K562 (cell line): ENCODE measurements around the gene CNIH4. TPM values are rescaled to one million over a fixed set of nuclear protein-coding genes. Genes with fewer than 3 reads are reported as not detected.
A peak's percentile ranks its signal among the peaks of the same experiment; 100 is the strongest.

Experiments used
- ARID1B ChIP-seq: fragments of 450-650 bp; IDR thresholded peaks from 2 replicates; pipeline ENCODE4 v1.6.1; 2016; ENCODE audit warnings: antibody characterized with exemption, mild to moderate bottlenecking, inconsistent platforms
- BRD4 ChIP-seq: fragments of 200-600 bp; sonication (generic); IDR thresholded peaks from 2 replicates; pipeline ENCODE4 v1.6.1; 2017; ENCODE audit warnings: inconsistent platforms
- CBFA2T2 ChIP-seq: fragments of 450-650 bp; conservative IDR thresholded peaks from 2 replicates; pipeline ENCODE4 v1.6.1; 2017; ENCODE audit warnings: mild to moderate bottlenecking
- CEBPG ChIP-seq, 3 experiments: fragments of 200-800 bp in 1 of 3; sonication (Bioruptor generic) in 1 of 3; sonication (generic) in 1 of 3; formaldehyde crosslinking in 1 of 3; IDR thresholded peaks in 2 of 3; conservative IDR thresholded peaks in 1 of 3; 2 replicates each; pipeline versions ENCODE4 v1.6.1 to v1.8.0; 2016 to 2022; ENCODE audit warnings: missing compliant biosample characterization in 2 of 3, missing genetic modification characterization in 2 of 3, mild to moderate bottlenecking in 1 of 3, missing genetic modification reagents in 1 of 3
- ETV5 ChIP-seq: sonication (generic); formaldehyde crosslinking; IDR thresholded peaks from 2 replicates; pipeline ENCODE4 v1.4.0; 2020; ENCODE audit warnings: low read depth, mild to moderate bottlenecking, missing genetic modification reagents
- KLF6 ChIP-seq: fragments of 250-450 bp; sonication (Bioruptor Pico); IDR thresholded peaks from 2 replicates; pipeline ENCODE4 v1.4.0; 2020; ENCODE audit warnings: mild to moderate bottlenecking, moderate library complexity, borderline replicate concordance
- NR4A1 ChIP-seq, 2 experiments: fragments of 250-450 bp in 1 of 2; fragments of 450-650 bp in 1 of 2; sonication (Bioruptor Pico) in 1 of 2; IDR thresholded peaks; 2 replicates each; pipeline versions ENCODE4 v1.4.0 to v1.6.1; 2016 to 2020; ENCODE audit warnings: mild to moderate bottlenecking in 2 of 2, missing compliant biosample characterization in 1 of 2, missing genetic modification characterization in 1 of 2, moderate library complexity in 1 of 2
- RBM22 ChIP-seq: fragments of 200-400 bp; formaldehyde crosslinking; IDR thresholded peaks from 2 replicates; pipeline ENCODE4 v1.6.1; 2018; ENCODE audit warnings: low read length, low read depth; ENCODE audit not compliant: poor library complexity, severe bottlenecking
- SMARCA5 ChIP-seq: fragments of 450-650 bp; IDR thresholded peaks from 2 replicates; pipeline ENCODE4 v1.6.1; 2016
- SOX6 ChIP-seq: fragments of 450-650 bp; IDR thresholded peaks from 2 replicates; pipeline ENCODE4 v1.6.1; 2014; ENCODE audit warnings: mild to moderate bottlenecking
- SREBF2 ChIP-seq: sonication (generic); formaldehyde crosslinking; IDR thresholded peaks from 2 replicates; pipeline ENCODE4 v1.4.0; 2020; ENCODE audit warnings: mild to moderate bottlenecking, missing genetic modification reagents
- STAT5B ChIP-seq: fragments of 250-450 bp; sonication (Bioruptor Pico); IDR thresholded peaks from 2 replicates; pipeline ENCODE4 v1.8.0; 2021; ENCODE audit warnings: mild to moderate bottlenecking, inconsistent platforms
- TAF15 ChIP-seq: fragments of 200-400 bp; formaldehyde crosslinking; IDR thresholded peaks from 2 replicates; pipeline ENCODE4 v1.6.1; 2017; ENCODE audit warnings: mild to moderate bottlenecking, low read depth, low read length, moderate library complexity
- ZNF175 ChIP-seq: fragments of 200-800 bp; sonication (Bioruptor generic); IDR thresholded peaks from 2 replicates; pipeline ENCODE4 v1.6.1; 2016; ENCODE audit warnings: low read depth, mild to moderate bottlenecking, missing genetic modification characterization, missing compliant biosample characterization
- ZNF239 ChIP-seq: fragments of 250-450 bp; sonication (Bioruptor Pico); IDR thresholded peaks from 2 replicates; pipeline ENCODE4 v1.4.0; 2020; ENCODE audit warnings: mild to moderate bottlenecking
- ZNF354B ChIP-seq: fragments of 250-450 bp; sonication (Bioruptor Pico); IDR thresholded peaks from 2 replicates; pipeline ENCODE4 v1.4.0; 2020
- ZNF584 ChIP-seq: fragments of 200-800 bp; sonication (Bioruptor generic); IDR thresholded peaks from 2 replicates; pipeline ENCODE4 v1.6.1; 2016; ENCODE audit warnings: low read depth, mild to moderate bottlenecking, missing genetic modification characterization, missing compliant biosample characterization
- ZNF699 ChIP-seq: fragments of 250-450 bp; sonication (Bioruptor Pico); IDR thresholded peaks from 2 replicates; pipeline ENCODE4 v1.8.0; 2021; ENCODE audit warnings: mild to moderate bottlenecking, moderate library complexity; ENCODE audit not compliant: insufficient replicate concordance
- polyA plus RNA-seq, 8 experiments: library from polyadenylated mRNA; depleted of rRNA in 4 of 8; stranded (reverse) in 5 of 8; unstranded in 3 of 8; fragments of >200 nt; fragmentation: Nextera tagmentation in 2 of 8; fragmentation: Illumina TruSeq in 1 of 8; extraction: Ambion mirVana in 2 of 8; extraction: Trizol in 1 of 8; gene quantifications; 2 replicates each; pipeline versions ENCODE4 v1.2.1 to v1.2.3, GENCODE V29; 2011 to 2014; ENCODE audit warnings: inconsistent platforms in 1 of 8, missing spikeins in 1 of 8
- total RNA-seq, 7 experiments: library from RNA; depleted of rRNA in 6 of 7; stranded (reverse); fragments of >200 nt in 6 of 7; fragmentation: Illumina TruSeq in 2 of 7; extraction: Trizol in 2 of 7; gene quantifications; 2 replicates each; pipeline versions ENCODE4 v1.2.1 to v1.2.3, GENCODE V29; 2011 to 2021; ENCODE audit warnings: low replicate concordance in 1 of 7
- TF ChIP-seq, protein P1 (sequence below): IDR thresholded peaks from 2 replicates; pipeline ENCODE4 v1.6.1; 2014; ENCODE audit warnings: antibody characterized with exemption
- TF ChIP-seq, protein P2 (sequence below): fragments of 450-650 bp; conservative IDR thresholded peaks from 2 replicates; pipeline ENCODE4 v1.6.1; 2016; ENCODE audit warnings: missing genetic modification characterization, low read depth, mild to moderate bottlenecking, control low read depth, missing compliant biosample characterization
- TF ChIP-seq, protein P3 (sequence below): conservative IDR thresholded peaks from 2 replicates; pipeline ENCODE4 v1.6.1; 2011; ENCODE audit warnings: low read depth, mild to moderate bottlenecking, low read length; ENCODE audit not compliant: control insufficient read depth
- TF ChIP-seq, protein P4 (sequence below): fragments of 250-450 bp; sonication (Bioruptor Pico); IDR thresholded peaks from 2 replicates; pipeline ENCODE4 v1.8.0; 2021; ENCODE audit warnings: borderline replicate concordance, mild to moderate bottlenecking, moderate library complexity; ENCODE audit not compliant: poor library complexity, severe bottlenecking

Gene CNIH4
- total and polyA plus RNA-seq, 9 of the 15 experiments (the other 6 are each of a cell fraction or from before 2014, with no cell fraction given): 41.3 to 266 (median 61.1) TPM

DNA sequence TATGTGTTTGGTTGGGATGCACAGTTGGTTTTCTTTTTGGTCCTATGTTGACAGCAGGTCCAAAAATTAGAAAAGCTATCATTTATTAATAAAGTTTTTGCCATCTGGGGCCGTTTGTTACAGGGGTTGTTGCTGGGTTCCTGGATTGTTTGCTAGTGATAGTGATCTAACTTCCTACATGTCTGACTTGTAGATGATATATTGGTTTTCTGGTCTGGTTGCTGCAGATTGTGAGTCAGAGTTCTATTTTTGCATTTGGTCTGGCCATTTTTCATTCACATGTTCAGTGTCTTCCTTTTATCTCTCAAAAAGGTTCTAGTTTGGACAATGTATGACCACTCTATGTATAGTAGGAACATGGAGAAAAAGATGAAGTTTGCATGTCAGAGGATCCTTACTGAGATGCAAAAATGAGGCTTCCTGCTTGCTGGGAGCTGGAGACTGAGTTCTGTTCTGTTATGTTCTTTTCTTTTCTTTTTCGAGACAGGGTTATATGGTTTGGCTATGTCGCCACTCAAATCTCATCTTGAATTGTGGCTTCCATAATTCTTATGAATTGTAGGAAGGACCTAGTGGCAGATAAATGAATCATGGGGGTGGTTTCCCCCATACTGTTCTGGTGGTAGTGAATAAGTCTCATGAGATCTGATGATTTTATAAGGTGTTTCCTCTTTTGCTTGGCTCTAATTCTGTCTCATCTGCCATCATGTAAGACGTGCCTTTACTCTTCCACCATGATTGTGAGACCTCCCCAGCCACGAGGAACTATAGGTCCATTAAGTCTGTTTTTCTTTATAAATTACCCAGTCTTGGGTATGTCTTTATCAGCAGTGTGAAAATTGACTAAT, 22.5 kb upstream of the CNIH4 start (continued):
- TF ChIP-seq NR4A1 (CRISPR knock-in tag; IDR thresholded peaks at IDR 0.05) (no peak), NR4A1 (tag; IDR thresholded peaks at IDR 0.05) (no peak), RBM22 (no peak), SMARCA5 (no peak), ZNF354B (no peak), SREBF2 (no peak), ARID1B (peak; percentile 95), SOX6 (peak; percentile 67; the same call in 1 of the 2 replicates), CEBPG (CRISPR knock-in tag; IDR thresholded peaks at IDR 0.05) (no peak), CEBPG (tag; conservative IDR thresholded peaks at IDR 0.05 in 1 of 2, IDR thresholded peaks at IDR 0.05 in 1 of 2) (no peak), TAF15 (no peak), BRD4 (no peak), ZNF699 (no peak), ETV5 (CRISPR knock-in tag) (0 out of 2 replicates have a peak, but pooled peaks have one; percentile 54), ZNF239 (CRISPR knock-in tag) (no peak), CBFA2T2 (peak; percentile 83), ZNF584 (CRISPR knock-in tag) (0 out of 2 replicates have a peak, but pooled peaks have one; percentile 44), STAT5B (no peak), ZNF175 (peak; percentile 59; the same call in 1 of the 2 replicates), KLF6 (CRISPR knock-in tag) (no peak)
- TF ChIP-seq, protein P1, sequence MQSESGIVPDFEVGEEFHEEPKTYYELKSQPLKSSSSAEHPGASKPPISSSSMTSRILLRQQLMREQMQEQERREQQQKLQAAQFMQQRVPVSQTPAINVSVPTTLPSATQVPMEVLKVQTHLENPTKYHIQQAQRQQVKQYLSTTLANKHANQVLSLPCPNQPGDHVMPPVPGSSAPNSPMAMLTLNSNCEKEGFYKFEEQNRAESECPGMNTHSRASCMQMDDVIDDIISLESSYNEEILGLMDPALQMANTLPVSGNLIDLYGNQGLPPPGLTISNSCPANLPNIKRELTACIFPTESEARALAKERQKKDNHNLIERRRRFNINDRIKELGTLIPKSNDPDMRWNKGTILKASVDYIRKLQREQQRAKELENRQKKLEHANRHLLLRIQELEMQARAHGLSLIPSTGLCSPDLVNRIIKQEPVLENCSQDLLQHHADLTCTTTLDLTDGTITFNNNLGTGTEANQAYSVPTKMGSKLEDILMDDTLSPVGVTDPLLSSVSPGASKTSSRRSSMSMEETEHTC: no peak
- TF ChIP-seq, protein P2, sequence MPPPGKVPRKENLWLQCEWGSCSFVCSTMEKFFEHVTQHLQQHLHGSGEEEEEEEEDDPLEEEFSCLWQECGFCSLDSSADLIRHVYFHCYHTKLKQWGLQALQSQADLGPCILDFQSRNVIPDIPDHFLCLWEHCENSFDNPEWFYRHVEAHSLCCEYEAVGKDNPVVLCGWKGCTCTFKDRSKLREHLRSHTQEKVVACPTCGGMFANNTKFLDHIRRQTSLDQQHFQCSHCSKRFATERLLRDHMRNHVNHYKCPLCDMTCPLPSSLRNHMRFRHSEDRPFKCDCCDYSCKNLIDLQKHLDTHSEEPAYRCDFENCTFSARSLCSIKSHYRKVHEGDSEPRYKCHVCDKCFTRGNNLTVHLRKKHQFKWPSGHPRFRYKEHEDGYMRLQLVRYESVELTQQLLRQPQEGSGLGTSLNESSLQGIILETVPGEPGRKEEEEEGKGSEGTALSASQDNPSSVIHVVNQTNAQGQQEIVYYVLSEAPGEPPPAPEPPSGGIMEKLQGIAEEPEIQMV (tag): no peak
- TF ChIP-seq, protein P3, sequence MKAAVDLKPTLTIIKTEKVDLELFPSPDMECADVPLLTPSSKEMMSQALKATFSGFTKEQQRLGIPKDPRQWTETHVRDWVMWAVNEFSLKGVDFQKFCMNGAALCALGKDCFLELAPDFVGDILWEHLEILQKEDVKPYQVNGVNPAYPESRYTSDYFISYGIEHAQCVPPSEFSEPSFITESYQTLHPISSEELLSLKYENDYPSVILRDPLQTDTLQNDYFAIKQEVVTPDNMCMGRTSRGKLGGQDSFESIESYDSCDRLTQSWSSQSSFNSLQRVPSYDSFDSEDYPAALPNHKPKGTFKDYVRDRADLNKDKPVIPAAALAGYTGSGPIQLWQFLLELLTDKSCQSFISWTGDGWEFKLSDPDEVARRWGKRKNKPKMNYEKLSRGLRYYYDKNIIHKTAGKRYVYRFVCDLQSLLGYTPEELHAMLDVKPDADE: no peak
- TF ChIP-seq, protein P4, sequence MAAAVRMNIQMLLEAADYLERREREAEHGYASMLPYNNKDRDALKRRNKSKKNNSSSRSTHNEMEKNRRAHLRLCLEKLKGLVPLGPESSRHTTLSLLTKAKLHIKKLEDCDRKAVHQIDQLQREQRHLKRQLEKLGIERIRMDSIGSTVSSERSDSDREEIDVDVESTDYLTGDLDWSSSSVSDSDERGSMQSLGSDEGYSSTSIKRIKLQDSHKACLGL (CRISPR knock-in tag): no peak
